GM12891 (cell line): ENCODE measurements around the gene NKD1.

Experiments used
- DNase-seq: peaks from one replicate; pipeline ENCODE4 v3.0.0; 2011; ENCODE audit warnings: low spot score; ENCODE audit not compliant: insufficient read length
- FAIRE-seq: peaks from 2 replicates; lab custom pipeline; 2011; peaks lifted over from hg19 to GRCh38; lab: Jason Lieb, UNC
- PAX5 ChIP-seq: IDR thresholded peaks from 2 replicates; pipeline ENCODE4 v1.6.1; 2011; ENCODE audit warnings: low read length, moderate library complexity, mild to moderate bottlenecking; ENCODE audit not compliant: insufficient read depth, severe bottlenecking
- POLR2A ChIP-seq: IDR thresholded peaks from 2 replicates; pipeline ENCODE4 v1.6.1; 2011; ENCODE audit warnings: low read depth, low read length, control low read depth
- POLR2AphosphoS5 ChIP-seq: IDR thresholded peaks from 2 replicates; pipeline ENCODE4 v1.6.1; 2011; ENCODE audit warnings: low read depth, low read length, control low read depth
- POU2F2 ChIP-seq: IDR thresholded peaks from 2 replicates; pipeline ENCODE4 v1.6.1; 2011; ENCODE audit warnings: low read depth, mild to moderate bottlenecking, control low read depth, low read length, moderate library complexity
- SPI1 ChIP-seq: IDR thresholded peaks from 2 replicates; pipeline ENCODE4 v1.6.1; 2011; ENCODE audit warnings: low read depth, low read length, control low read depth
- TAF1 ChIP-seq: IDR thresholded peaks from 2 replicates; pipeline ENCODE4 v1.6.1; 2011; ENCODE audit warnings: low read depth, low read length, control low read depth

Gene NKD1

DNA sequence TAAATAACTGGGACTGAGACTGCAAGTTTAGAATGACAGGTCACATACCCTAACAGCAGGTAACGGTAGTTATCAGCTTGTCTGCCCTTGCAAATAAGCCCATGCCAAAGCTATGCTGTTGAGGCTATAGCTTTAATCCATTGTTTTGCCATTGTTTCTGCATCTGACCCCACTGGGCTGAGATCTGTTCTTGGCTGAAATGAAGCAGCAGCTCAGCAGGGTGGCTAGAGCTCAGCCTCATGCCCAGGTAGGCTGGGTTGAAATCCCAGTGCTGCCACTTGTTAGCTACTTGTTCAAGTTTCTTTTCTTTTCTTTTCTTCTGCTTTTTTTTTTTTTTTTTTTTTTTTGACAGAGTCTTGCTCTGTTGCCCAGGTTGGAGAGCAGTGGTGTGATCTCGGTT lies 40.1 kb downstream of the NKD1 start:
- FAIRE-seq (peak; percentile 52), DNase-seq (no peak)
- TF ChIP-seq PAX5 = no peak
- no peak for TF ChIP-seq TAF1
- TF ChIP-seq POLR2A = no peak

DNA sequence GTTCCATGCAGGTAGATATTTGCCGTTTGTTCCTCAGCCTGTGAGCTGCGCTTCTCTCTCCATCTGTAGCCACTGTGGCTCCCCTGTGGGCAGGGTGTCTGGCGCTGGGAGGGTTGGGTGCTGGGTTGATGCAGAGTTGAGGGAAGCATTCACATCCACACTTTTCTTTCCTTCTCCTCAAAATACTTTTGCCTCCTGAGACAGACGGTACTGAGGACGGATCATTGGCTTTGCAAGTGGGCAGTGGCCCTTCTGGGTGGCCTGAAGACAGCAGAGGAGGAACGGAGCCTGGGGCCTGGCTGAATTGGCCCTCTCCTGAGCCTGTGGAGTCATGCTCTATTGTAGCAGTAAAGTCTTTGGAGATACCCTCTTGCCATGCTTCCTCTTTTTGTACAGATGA lies 43.0 kb downstream of the NKD1 start:
- FAIRE-seq = no peak
- no peak for DNase-seq
- TF ChIP-seq SPI1 = no peak
- TF ChIP-seq POLR2A = no peak
- TF ChIP-seq PAX5 = no peak
- TF ChIP-seq TAF1 = no peak
- no peak for TF ChIP-seq POU2F2
- TF ChIP-seq POLR2AphosphoS5 = no peak

DNA sequence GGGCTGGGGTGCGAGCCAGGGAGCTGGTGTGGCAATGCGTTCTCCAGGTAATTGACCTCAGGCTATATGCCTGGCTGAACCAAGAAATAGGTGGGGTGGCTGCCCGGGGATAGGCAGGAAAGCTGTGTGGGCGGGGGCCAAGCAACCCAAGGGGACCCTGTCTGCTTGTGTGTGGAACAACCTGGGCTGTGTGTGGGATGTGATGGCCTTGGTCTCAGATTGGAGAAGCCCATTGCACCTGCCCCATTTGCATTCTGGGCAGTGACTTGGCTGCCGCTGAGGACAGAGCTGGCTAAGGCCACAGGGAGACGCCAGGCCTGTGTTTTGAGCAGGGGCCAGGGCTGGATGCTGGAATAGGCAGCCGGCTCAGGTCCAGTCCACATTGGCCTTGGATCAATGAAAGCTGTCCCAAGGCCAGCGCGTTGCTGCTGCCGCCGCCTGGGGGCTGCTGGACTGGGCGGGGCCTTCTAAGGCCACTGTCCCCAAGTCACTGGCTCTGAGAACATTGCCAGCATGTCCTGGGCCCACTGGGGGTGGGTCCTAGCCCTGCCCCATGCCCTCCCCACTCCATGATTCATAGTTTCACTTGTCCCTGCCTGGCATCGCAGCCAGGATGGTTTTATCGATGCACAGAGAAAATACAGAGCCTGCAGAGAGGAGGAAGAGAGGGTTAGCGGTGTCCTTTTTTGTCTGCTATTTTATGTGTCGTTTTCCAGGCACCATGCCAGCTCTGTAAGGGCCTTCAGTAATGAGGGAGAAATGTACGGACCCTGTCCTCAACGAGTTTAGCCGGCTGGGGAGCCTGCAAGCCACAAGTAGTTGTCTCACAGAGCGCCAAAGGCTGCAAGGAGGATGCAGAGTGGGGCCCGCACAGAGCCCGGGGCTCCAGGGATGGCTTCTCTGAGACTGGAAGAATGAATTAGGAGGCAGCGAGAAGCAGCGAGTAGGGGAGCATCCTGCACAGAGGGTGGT lies 43.9 kb downstream of the NKD1 start:
- TF ChIP-seq SPI1 (no peak), POLR2A (no peak)
- DNase-seq (no peak), FAIRE-seq (no peak)

DNA sequence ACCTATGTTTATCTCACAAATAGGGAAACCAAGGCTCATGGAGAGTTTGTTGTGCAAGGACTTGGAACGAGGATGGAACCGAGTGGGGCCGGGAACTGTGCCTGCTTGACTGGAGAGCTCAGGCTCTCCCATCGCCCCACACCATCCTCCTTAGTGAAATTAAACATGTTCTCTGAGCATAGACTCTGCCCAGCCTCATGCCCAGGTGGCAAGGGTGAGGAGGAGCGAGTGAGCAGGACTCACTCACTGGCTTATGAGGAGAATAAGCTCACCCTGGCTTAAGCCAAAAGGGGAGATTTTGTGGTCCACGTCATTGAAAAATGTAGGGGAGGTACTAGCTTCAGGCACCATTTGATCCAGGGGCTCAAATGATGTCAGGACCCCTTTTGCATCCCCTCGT lies 44.8 kb downstream of the NKD1 start:
- no peak for DNase-seq
- no peak for TF ChIP-seq POLR2A
- no peak for TF ChIP-seq PAX5
- TF ChIP-seq POU2F2 = no peak
- TF ChIP-seq SPI1 = no peak
- TF ChIP-seq TAF1 = no peak
- no peak for TF ChIP-seq POLR2AphosphoS5
- no peak for FAIRE-seq

DNA sequence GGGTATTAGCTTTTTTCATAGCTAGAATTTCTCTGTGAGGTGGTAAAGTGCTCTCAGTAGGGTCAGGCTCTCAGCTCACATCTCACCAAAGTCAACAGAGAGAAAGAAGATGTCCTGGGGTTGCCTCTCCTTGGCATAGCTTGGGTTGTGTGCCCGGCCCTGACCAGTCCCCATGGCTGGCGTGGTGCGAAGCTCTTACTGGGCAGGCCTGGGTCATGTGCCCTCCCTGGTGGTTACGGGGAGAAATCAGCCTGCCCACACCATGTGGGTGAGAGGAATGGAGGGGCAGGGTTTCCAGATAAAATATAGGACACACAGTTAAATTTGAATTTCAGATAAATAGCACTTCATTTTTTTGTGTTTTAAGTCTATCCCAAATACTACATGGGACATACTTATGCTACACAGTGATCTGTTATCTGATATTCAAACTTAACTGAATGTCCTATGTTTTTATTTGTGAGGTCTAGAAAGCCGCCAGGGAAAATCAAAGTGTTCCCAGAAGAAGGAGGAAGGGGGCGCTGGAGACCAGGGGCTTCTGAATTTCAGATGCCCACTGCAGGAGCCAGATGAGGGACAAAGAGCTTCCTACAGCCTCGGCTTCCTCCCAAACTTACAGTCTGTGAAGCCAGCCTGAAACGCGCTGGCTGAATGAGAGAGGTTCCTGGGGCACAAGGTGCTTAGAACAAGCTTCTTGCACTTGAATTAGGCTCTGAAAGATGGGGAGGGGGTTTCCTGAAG lies 45.4 kb downstream of the NKD1 start:
- TF ChIP-seq POU2F2 = no peak
- TF ChIP-seq PAX5 = no peak
- TF ChIP-seq POLR2A = no peak
- TF ChIP-seq POLR2AphosphoS5 = no peak
- no peak for TF ChIP-seq TAF1
- no peak for TF ChIP-seq SPI1
- no peak for FAIRE-seq
- DNase-seq = no peak

DNA sequence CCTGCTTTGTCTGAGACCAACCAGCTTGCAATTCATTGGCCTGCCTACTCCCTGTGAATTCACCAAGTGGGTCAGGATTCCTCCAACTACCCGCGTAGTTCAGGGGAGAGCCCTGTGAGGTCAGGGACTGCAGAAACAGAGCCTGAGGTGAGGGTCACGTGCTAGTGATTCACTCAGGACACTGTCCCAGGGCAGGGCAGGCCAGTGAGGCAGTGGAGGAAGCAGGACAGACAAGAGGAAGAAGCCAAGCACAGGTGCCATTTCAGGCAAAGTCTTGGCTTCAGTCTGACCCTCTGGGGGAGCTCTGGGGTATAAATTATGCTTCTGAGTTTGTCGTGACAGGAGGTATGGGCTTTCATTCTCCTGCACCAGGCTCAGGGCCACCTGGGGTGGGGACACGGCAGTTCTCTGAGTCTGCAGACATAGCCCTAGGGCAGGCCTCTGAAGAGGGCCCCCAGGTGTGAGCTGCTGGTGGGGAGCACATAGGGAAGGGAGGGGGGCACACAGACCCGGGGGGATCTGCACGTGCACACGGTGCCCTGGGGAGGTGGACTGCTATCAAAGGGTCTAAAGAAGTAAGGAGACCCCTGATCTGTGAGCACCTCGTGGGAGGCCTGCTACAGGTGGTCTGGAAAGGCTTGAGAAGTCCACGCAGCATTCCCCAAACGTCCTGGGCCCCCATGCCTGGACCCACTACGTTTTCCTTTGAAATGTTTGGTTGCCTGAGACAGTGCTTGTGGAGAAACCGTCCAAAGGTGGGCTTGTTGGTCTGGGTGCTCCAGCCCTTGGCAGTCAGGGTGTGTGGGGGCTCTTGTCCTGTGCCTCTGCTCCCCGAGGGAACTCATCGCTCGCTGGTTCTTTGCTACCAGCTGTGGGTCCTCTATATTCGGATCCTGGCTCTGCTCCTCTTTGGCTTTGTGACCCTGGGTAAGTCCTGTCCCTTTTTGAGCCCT lies 46.4 kb downstream of the NKD1 start:
- TF ChIP-seq POLR2AphosphoS5 = no peak
- no peak for TF ChIP-seq POLR2A
- no peak for TF ChIP-seq POU2F2
- TF ChIP-seq PAX5 = no peak
- TF ChIP-seq SPI1 = no peak
- no peak for TF ChIP-seq TAF1
- FAIRE-seq (no peak), DNase-seq (no peak)

DNA sequence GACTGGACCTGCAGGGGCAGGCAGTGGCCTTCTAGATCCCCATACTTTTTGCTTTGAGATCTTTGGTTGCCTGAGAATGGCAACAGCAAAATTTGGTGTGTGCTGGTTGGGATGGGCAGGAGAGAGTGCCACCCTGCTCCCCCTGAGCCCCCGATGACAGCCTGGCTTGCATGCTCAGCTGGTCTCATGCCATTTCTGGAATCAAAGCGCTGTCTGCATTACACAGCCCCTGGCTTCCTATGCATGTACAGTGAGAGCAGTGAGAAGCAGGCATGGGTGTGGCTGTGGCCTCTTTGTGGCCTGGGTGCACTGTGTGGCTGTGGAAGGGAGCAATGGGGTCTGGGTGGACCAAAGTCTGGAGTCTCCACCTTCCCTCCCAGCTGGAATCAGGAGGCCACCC lies 47.7 kb downstream of the NKD1 start:
- DNase-seq (no peak), FAIRE-seq (no peak)
- TF ChIP-seq PAX5 (no peak), POLR2AphosphoS5 (no peak), TAF1 (no peak), SPI1 (no peak), POU2F2 (no peak), POLR2A (no peak)

DNA sequence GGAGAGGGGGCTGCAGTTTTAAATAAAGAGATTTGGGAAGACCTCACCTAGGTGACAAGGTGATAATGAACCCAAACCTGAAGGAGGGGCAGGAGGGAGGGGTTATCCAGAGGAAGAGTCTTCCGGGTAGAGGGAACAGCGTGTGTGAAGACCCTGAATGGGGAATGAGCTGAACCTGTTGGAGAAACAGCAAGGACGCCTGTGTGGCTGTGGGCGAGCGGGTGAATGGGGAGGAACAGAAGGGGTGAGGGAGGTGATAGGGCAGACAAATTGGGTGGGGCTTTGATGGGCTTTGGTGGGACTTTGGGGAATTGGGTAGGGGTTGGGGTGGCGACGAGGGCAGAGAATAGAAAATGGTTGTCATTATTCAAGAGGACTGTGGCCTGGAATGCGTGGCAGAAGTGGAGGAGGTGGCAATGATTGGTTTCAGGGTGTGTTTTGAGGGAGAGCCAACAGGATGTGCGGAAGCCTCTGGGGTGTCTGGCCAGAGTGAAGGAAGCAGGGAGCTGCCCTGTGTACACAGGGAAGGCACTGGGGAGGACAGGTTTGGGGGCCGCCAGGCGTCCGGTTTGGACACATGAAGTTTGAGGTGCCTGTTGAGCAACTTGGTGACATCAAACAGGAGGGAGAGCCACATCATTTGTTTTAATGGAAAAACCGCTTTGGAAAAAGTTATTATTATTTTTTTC lies 48.7 kb downstream of the NKD1 start:
- FAIRE-seq (no peak), DNase-seq (no peak)
- TF ChIP-seq POLR2A (no peak), POLR2AphosphoS5 (no peak), SPI1 (no peak), TAF1 (no peak), PAX5 (no peak), POU2F2 (no peak)
